ENCODE measurements around the gene TRIP12. TPM values are rescaled to one million over a fixed set of nuclear protein-coding genes. Genes with fewer than 3 reads are reported as not detected.

The TRIP12 gene
- polyA plus RNA-seq, 2 of the 4 experiments (the other 2 are of a cell fraction) = 103 to 151 TPM

DNA sequence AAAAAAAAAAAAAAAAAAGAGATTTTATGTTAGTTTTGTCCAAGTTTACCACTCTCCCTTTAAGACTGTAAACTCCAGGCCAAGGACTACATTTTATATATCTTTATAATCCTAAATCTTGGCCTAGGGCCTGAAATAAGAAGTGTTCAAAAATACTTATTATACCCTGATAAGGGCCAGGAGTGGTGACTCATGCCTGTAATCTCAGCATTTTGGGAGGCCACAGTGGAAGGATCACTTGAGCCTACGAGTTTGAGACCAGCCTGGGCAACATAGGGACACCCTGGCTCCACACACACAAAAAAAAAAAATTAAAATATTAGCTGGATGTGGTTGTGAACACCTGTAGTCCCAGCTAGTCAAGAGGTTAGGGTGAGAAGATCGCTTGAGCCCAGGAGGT lies 12.7 kb downstream of the TRIP12 start:
- FAIRE-seq = no peak
- POLR2A ChIA-PET = no interaction called here
- no peak for TF ChIP-seq HOXA7 (CRISPR knock-in tag; IDR thresholded peaks at IDR 0.05)
- no peak for TF ChIP-seq FOSL2 (IDR thresholded peaks at IDR 0.05)
- TF ChIP-seq FOSL2 (CRISPR knock-in tag; IDR thresholded peaks at IDR 0.05) = 0 out of 2 replicates have a peak, but pooled peaks have one; percentile 12
- CTCF ChIA-PET = interaction anchor here (0.6 to 1.5 kb wide), 4 partner anchors 15 to 129 kb away, joined by 3 to 4 read pairs (median 3); no protein-coding TSS in a partner anchor
- DNase-seq (ENCODE audit: low read depth in 1 of 2, low spot score in 1 of 2) = no peak
- H3K9me3 ChIP-seq = no peaks in the 10 kb centered on the region
- H3K27ac ChIP-seq = no peak overlapping the region
- H3K4me2 ChIP-seq = no peak overlapping the region
- peaks cover 22% of the 10 kb centered on the region; the same call in 2 of the 3 replicates for H3K4me1 ChIP-seq
- no peak for ATAC-seq
- no peak overlapping the region for H3K4me3 ChIP-seq
- 91% methylated on average over 2 of the region's 2 CpGs for WGBS (ENCODE audit: missing lambda C conversion rate)

DNA sequence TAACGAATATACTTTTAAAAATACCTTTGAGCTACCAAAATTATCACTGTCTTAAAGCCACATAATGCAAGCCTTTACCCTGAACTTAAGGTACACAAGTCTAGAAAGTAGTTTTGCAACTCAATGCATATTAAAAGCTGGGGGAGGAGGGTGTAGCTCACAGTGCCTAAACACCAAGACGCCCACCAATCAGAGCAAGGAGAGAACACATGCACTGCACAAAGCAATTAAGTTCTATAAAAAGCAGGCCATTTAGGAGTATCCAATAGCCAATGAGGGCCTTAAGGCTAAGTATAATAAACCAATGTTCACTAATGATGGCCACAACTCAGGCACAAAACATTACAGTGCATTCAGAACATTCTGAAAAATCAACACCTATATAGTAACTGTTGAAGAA lies 16.2 kb downstream of the TRIP12 start:
- FAIRE-seq (no peak), ATAC-seq (no peak), DNase-seq (ENCODE audit: low read depth in 1 of 2, low spot score in 1 of 2) (no peak)
- Histone ChIP-seq H3K9me3 (no peaks in the 10 kb centered on the region), H3K27ac (no peak overlapping the region), H3K4me3 (no peak overlapping the region), H3K4me1 (peaks cover 21% of the 10 kb centered on the region), H3K4me2 (no peak overlapping the region)
- 89% methylated on average over 2 of the region's 2 CpGs for WGBS (ENCODE audit: missing lambda C conversion rate)
- CTCF ChIA-PET = interaction anchor here (0.6 kb wide), 1 partner anchor 29 kb away, joined by 3 read pairs; no protein-coding TSS in a partner anchor
- TF ChIP-seq GATA3 (IDR thresholded peaks at IDR 0.05; ENCODE audit: borderline replicate concordance) = no peak
- no peak for TF ChIP-seq HOXB5 (CRISPR knock-in tag; IDR thresholded peaks at IDR 0.05)
- POLR2A ChIA-PET = no interaction called here

DNA sequence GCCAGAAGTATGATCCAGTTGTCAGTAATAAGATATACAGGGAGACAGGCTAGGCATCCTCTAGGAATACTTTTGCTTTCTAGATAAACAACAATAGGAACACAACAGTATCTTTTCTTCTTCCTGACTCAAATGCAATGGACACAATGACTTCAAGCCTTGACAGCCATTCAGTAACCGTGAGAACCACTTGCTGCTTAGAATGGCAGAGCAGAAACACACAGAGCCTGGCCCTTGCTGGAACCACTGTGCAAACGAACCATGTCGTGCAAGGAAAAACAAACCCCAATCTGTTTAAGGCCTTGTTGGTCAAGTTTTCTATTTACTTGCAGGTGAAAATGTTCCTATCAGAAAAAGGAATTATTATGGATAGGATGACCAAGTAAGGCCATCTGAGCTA lies 18.8 kb downstream of the TRIP12 start:
- ChIA-PET CTCF (interaction anchor here (0.8 kb wide), 1 partner anchor 122 kb away, joined by 3 read pairs; no protein-coding TSS in a partner anchor), POLR2A (no interaction called here)
- WGBS (ENCODE audit: missing lambda C conversion rate) = 90% methylated on average over 3 of the region's 3 CpGs
- no peak for FAIRE-seq
- Histone ChIP-seq H3K27ac (no peak overlapping the region), H3K4me1 (peaks cover 27% of the 10 kb centered on the region), H3K4me2 (no peak overlapping the region), H3K9me3 (no peaks in the 10 kb centered on the region), H3K4me3 (no peak overlapping the region)
- ATAC-seq = no peak
- no peak for DNase-seq (ENCODE audit: low read depth in 1 of 2, low spot score in 1 of 2)
- TF ChIP-seq, protein P1, sequence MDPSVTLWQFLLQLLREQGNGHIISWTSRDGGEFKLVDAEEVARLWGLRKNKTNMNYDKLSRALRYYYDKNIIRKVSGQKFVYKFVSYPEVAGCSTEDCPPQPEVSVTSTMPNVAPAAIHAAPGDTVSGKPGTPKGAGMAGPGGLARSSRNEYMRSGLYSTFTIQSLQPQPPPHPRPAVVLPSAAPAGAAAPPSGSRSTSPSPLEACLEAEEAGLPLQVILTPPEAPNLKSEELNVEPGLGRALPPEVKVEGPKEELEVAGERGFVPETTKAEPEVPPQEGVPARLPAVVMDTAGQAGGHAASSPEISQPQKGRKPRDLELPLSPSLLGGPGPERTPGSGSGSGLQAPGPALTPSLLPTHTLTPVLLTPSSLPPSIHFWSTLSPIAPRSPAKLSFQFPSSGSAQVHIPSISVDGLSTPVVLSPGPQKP (IDR thresholded peaks at IDR 0.05; ENCODE audit: low read depth, low read length) = no peak
- TF ChIP-seq ZSCAN20 (CRISPR knock-in tag; IDR thresholded peaks at IDR 0.05) (no peak), NR3C1 (IDR thresholded peaks at IDR 0.05) (no peak), FOSB (CRISPR knock-in tag; IDR thresholded peaks at IDR 0.05) (no peak), CHD2 (IDR thresholded peaks at IDR 0.05; ENCODE audit: low read length, partially characterized antibody) (no peak), HOXA7 (CRISPR knock-in tag; IDR thresholded peaks at IDR 0.05) (no peak), SREBF2 (IDR thresholded peaks at IDR 0.05) (no peak), FOXS1 (CRISPR knock-in tag; IDR thresholded peaks at IDR 0.05) (no peak), ZC3H11A (IDR thresholded peaks at IDR 0.05) (no peak), HOXB5 (CRISPR knock-in tag; IDR thresholded peaks at IDR 0.05) (no peak), POLR2AphosphoS2 (conservative IDR thresholded peaks at IDR 0.05; ENCODE audit: low read length) (no peak), RFX5 (IDR thresholded peaks at IDR 0.05) (no peak), HES2 (IDR thresholded peaks at IDR 0.05) (no peak), USF2 (IDR thresholded peaks at IDR 0.05) (no peak), KDM1A (IDR thresholded peaks at IDR 0.05; ENCODE audit: low read depth) (no peak), CHD4 (IDR thresholded peaks at IDR 0.05; ENCODE audit: borderline replicate concordance) (no peak), HDAC2 (IDR thresholded peaks at IDR 0.05) (no peak)
- TF ChIP-seq, protein P2, sequence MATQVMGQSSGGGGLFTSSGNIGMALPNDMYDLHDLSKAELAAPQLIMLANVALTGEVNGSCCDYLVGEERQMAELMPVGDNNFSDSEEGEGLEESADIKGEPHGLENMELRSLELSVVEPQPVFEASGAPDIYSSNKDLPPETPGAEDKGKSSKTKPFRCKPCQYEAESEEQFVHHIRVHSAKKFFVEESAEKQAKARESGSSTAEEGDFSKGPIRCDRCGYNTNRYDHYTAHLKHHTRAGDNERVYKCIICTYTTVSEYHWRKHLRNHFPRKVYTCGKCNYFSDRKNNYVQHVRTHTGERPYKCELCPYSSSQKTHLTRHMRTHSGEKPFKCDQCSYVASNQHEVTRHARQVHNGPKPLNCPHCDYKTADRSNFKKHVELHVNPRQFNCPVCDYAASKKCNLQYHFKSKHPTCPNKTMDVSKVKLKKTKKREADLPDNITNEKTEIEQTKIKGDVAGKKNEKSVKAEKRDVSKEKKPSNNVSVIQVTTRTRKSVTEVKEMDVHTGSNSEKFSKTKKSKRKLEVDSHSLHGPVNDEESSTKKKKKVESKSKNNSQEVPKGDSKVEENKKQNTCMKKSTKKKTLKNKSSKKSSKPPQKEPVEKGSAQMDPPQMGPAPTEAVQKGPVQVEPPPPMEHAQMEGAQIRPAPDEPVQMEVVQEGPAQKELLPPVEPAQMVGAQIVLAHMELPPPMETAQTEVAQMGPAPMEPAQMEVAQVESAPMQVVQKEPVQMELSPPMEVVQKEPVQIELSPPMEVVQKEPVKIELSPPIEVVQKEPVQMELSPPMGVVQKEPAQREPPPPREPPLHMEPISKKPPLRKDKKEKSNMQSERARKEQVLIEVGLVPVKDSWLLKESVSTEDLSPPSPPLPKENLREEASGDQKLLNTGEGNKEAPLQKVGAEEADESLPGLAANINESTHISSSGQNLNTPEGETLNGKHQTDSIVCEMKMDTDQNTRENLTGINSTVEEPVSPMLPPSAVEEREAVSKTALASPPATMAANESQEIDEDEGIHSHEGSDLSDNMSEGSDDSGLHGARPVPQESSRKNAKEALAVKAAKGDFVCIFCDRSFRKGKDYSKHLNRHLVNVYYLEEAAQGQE (IDR thresholded peaks at IDR 0.05) = no peak
- TF ChIP-seq, protein P3, sequence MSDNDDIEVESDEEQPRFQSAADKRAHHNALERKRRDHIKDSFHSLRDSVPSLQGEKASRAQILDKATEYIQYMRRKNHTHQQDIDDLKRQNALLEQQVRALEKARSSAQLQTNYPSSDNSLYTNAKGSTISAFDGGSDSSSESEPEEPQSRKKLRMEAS (IDR thresholded peaks at IDR 0.05) = no peak
